ENCODE data around the gene N4BP2L2. TPM values are rescaled to one million over a fixed set of nuclear protein-coding genes. Genes with fewer than 3 reads are reported as not detected.
A peak's percentile ranks its signal among the peaks of the same experiment; 100 is the strongest.

Gene N4BP2L2
- total and polyA plus RNA-seq, 2 of the 13 experiments (the other 11 are each of a cell fraction or from before 2014, with no cell fraction given): 58.9 to 81.2 TPM

DNA sequence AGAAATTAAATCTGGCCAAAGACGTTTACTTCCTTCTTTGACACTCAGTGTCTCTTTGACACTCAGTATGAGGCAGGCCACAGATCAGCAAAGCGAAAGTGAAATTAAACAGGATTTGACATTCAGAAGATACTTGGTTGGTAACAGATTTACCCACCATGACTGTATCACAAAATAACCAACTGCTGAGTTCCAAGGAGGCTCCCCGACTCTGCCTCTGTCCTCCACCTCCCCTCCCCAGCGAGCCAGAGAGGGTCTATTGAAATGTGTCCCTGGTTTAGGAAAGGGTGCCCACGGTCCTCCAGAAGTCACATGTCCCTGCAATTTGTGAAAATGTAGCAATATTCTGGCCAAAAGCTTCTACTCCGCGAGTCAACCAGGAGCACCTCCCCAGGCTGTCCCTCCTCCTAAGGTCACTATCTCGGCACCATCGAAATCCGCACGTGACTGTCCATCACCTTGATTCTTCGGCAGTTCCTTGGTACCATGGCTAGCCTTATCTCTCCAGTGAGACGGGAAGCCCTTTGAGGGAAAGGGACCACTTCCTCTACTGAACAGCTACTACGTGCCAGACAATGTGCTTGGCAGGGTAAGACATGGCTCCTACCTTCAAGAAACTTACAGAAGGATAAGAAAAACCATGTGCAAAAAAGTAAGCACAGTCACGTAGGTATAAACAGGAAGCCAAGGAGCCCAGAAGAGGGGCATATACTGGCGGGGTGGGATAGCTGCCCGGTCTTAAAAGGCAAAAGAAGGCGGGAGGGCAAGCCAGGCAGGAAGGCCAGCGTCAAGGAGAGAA lies 112.2 kb downstream of the N4BP2L2 start (continued):
- TF ChIP-seq IRX3 (CRISPR knock-in tag; IDR thresholded peaks at IDR 0.05; ENCODE audit: borderline replicate concordance, low read depth) (no peak), IRF2 (CRISPR knock-in tag; IDR thresholded peaks at IDR 0.05) (0 out of 2 replicates have a peak, but pooled peaks have one; percentile 31), KAT7 (CRISPR knock-in tag; IDR thresholded peaks at IDR 0.05; ENCODE audit: borderline replicate concordance) (0 out of 2 replicates have a peak, but pooled peaks have one; percentile 6), SRSF4 (IDR thresholded peaks at IDR 0.05; ENCODE audit: low read depth, low read length, poor library complexity, severe bottlenecking) (no peak), SP2 (CRISPR knock-in tag; IDR thresholded peaks at IDR 0.05) (no peak)
- TF ChIP-seq, protein P1, sequence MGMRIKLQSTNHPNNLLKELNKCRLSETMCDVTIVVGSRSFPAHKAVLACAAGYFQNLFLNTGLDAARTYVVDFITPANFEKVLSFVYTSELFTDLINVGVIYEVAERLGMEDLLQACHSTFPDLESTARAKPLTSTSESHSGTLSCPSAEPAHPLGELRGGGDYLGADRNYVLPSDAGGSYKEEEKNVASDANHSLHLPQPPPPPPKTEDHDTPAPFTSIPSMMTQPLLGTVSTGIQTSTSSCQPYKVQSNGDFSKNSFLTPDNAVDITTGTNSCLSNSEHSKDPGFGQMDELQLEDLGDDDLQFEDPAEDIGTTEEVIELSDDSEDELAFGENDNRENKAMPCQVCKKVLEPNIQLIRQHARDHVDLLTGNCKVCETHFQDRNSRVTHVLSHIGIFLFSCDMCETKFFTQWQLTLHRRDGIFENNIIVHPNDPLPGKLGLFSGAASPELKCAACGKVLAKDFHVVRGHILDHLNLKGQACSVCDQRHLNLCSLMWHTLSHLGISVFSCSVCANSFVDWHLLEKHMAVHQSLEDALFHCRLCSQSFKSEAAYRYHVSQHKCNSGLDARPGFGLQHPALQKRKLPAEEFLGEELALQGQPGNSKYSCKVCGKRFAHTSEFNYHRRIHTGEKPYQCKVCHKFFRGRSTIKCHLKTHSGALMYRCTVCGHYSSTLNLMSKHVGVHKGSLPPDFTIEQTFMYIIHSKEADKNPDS (CRISPR knock-in tag; IDR thresholded peaks at IDR 0.05): no peak

DNA sequence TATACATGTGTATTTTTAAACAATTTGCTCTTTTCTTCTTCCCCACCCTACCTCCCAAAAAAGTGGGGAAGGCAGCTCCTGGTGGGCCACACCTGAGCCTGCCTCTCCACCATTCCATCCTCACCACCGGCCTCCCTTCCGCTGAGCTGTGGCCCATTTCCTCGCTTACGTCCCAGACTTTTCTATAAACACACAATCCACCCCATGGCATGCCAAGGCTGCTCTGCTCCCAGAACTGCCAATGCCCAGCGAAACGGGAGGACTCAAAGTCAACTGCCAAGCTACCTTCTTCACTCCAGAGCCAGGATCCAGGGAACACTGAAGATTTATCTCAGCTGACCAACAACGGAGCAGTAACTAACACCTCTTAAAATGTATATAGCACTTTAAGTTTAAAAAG lies 113.4 kb downstream of the N4BP2L2 start:
- in situ Hi-C loops (cut with HindIII; ENCODE audit: extremely low pct_ligation_motif_present, low pct_unique_long_range_greater_than_20kb): loop anchor here (25.0 kb wide), 1 partner anchor 388 kb away; the partner anchor contains the start of gene FRY
- Histone ChIP-seq H3K9me3 (ENCODE audit: low read length) (peaks cover under 1% of the 10 kb centered on the region; the same call in 1 of the 2 replicates), H3K27ac (ENCODE audit: extremely low read length, insufficient read depth, low read length) (no peak overlapping the region), H3K9ac (ENCODE audit: insufficient read depth, low read depth, low read length) (no peak overlapping the region), H4K20me1 (ENCODE audit: insufficient read depth, low read length) (peaks cover 31% of the 10 kb centered on the region; the same call in 1 of the 2 replicates), H2AFZ (ENCODE audit: low read length) (no peak overlapping the region), H3K79me2 (ENCODE audit: insufficient read depth, low read length) (peaks cover 47% of the 10 kb centered on the region), H3K36me3 (replicated peaks in 1 of 2; ENCODE audit: control insufficient read depth in 1 of 2, insufficient read depth in 2 of 2, low read length in 2 of 2) (peaks cover 4% of the 10 kb centered on the region in 2 experiments; a peak in 4 of 5 replicates), H3K27me3 (ENCODE audit: control insufficient read depth in 1 of 2, insufficient read depth in 2 of 2, low read length in 2 of 2) (no peaks in the 10 kb centered on the region; a peak in 1 of 5 replicates), H3K4me3 (replicated peaks in 1 of 3; ENCODE audit: insufficient read depth in 1 of 3, low read depth in 2 of 3, low read length in 3 of 3) (no peak overlapping the region; a peak in 1 of 6 replicates), H3K4me1 (ENCODE audit: insufficient read depth, low read length) (peaks cover 61% of the 10 kb centered on the region), H3K4me2 (ENCODE audit: low read depth, low read length) (peak overlapping the region; percentile 97)
- FAIRE-seq (no peak), DNase-seq (ENCODE audit: low spot score) (no peak), ATAC-seq (no peak)
- TF ChIP-seq, protein P2, sequence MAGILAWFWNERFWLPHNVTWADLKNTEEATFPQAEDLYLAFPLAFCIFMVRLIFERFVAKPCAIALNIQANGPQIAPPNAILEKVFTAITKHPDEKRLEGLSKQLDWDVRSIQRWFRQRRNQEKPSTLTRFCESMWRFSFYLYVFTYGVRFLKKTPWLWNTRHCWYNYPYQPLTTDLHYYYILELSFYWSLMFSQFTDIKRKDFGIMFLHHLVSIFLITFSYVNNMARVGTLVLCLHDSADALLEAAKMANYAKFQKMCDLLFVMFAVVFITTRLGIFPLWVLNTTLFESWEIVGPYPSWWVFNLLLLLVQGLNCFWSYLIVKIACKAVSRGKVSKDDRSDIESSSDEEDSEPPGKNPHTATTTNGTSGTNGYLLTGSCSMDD (CRISPR knock-in tag; IDR thresholded peaks at IDR 0.05): no peak
- TF ChIP-seq, protein P3, sequence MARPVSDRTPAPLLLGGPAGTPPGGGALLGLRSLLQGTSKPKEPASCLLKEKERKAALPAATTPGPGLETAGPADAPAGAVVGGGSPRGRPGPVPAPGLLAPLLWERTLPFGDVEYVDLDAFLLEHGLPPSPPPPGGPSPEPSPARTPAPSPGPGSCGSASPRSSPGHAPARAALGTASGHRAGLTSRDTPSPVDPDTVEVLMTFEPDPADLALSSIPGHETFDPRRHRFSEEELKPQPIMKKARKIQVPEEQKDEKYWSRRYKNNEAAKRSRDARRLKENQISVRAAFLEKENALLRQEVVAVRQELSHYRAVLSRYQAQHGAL (CRISPR knock-in tag; IDR thresholded peaks at IDR 0.05; ENCODE audit: not compliant biosample characterization): no peak
- TF ChIP-seq MYNN (CRISPR knock-in tag; IDR thresholded peaks at IDR 0.05; ENCODE audit: low read depth): no peak
- TF ChIP-seq, protein P4, sequence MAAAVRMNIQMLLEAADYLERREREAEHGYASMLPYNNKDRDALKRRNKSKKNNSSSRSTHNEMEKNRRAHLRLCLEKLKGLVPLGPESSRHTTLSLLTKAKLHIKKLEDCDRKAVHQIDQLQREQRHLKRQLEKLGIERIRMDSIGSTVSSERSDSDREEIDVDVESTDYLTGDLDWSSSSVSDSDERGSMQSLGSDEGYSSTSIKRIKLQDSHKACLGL (CRISPR knock-in tag; IDR thresholded peaks at IDR 0.05): no peak
- no peak for TF ChIP-seq SMARCE1 (IDR thresholded peaks at IDR 0.05; ENCODE audit: borderline replicate concordance)
- no peak for TF ChIP-seq HMG20A (CRISPR knock-in tag; IDR thresholded peaks at IDR 0.05; ENCODE audit: borderline replicate concordance)
- TF ChIP-seq ZNF749 (CRISPR knock-in tag; IDR thresholded peaks at IDR 0.05; ENCODE audit: borderline replicate concordance): no peak
- no peak for TF ChIP-seq ZNF780A (CRISPR knock-in tag; IDR thresholded peaks at IDR 0.05)
- BruUV-seq (replicated peaks): no TSS peak
- POLR2A ChIA-PET: no interaction called here
- CTCF ChIA-PET (ENCODE audit: low intra/inter-chr PET ratio, low total read pairs): no interaction called here
- 94% methylated on average over 7 of the region's 7 CpGs for WGBS (ENCODE audit: low lambda C conversion rate)
- intact Hi-C loops (cut with micrococcal nuclease; ENCODE audit: unreplicated experiment): loop anchor here (10.0 kb wide), 1 partner anchor 110 kb away; the partner anchor contains the start of gene N4BP2L2
